GM18868 (cell line): Measurements from ENCODE around the gene SNTG2.
"Not testable (repeated sequence)": the region's sequence is repeated elsewhere in the genome, so short reads cannot be mapped to it uniquely, and the experiment has no call there.

ENCODE experiments used
- ATAC-seq: cut with Tn5 transposase; IDR thresholded peaks from one replicate; pipeline ENCODE4 v1.9.1; 2021; ENCODE audit warnings: mild to moderate bottlenecking, moderate library complexity; ENCODE audit not compliant: unreplicated experiment

Gene SNTG2

GRCh38 chr2:1088192-1088860 is 137.7 kb downstream of the SNTG2 start:
- ATAC-seq: no peak

GRCh38 chr2:1088940-1089339 is 138.3 kb downstream of the SNTG2 start:
- no peak for ATAC-seq

- no peak for ATAC-seq
Measured at GRCh38 chr2:1091895-1092585, 141.4 kb downstream of the SNTG2 start.

GRCh38 chr2:1093668-1094067 is 143.0 kb downstream of the SNTG2 start:
- not testable (repeated sequence) for ATAC-seq

GRCh38 chr2:1097101-1097500 is 146.5 kb downstream of the SNTG2 start:
- no peak for ATAC-seq

- no peak for ATAC-seq
Measured at GRCh38 chr2:1099418-1099817, 148.8 kb downstream of the SNTG2 start.

GRCh38 chr2:1101011-1101782 is 150.5 kb downstream of the SNTG2 start:
- no peak for ATAC-seq

- no peak for ATAC-seq
Measured at GRCh38 chr2:1101982-1102590, 151.4 kb downstream of the SNTG2 start.

GRCh38 chr2:1104364-1104763 is 153.7 kb downstream of the SNTG2 start:
- no peak for ATAC-seq

- ATAC-seq: not testable (repeated sequence)
Measured at GRCh38 chr2:1106344-1106743, 155.7 kb downstream of the SNTG2 start.

- no peak for ATAC-seq
Measured at GRCh38 chr2:1115843-1116539, 165.3 kb downstream of the SNTG2 start.

- no peak for ATAC-seq
Measured at GRCh38 chr2:1117569-1117968, 166.9 kb downstream of the SNTG2 start.

GRCh38 chr2:1125217-1125616 is 174.6 kb downstream of the SNTG2 start:
- no peak for ATAC-seq

- ATAC-seq: no peak
Measured at GRCh38 chr2:1125633-1126370, 175.2 kb downstream of the SNTG2 start.

GRCh38 chr2:1129982-1130381 is 179.3 kb downstream of the SNTG2 start:
- no peak for ATAC-seq

- no peak for ATAC-seq
Measured at GRCh38 chr2:1130922-1131321, 180.3 kb downstream of the SNTG2 start.

- ATAC-seq: peak; percentile 60
Measured at GRCh38 chr2:1132328-1132969, 181.8 kb downstream of the SNTG2 start.

- ATAC-seq: not testable (repeated sequence)
Measured at GRCh38 chr2:1133896-1134295, 183.2 kb downstream of the SNTG2 start.

GRCh38 chr2:1134629-1135028 is 184.0 kb downstream of the SNTG2 start:
- ATAC-seq: no peak

- ATAC-seq: no peak
Measured at GRCh38 chr2:1136067-1136466, 185.4 kb downstream of the SNTG2 start.
